Natural killer cell (primary cell): ENCODE measurements around the gene NOP9. TPM values are rescaled to one million over a fixed set of nuclear protein-coding genes. Genes with fewer than 3 reads are reported as not detected.
A peak's percentile ranks its signal among the peaks of the same experiment; 100 is the strongest.

Experiments used
- ATAC-seq, 3 donors: fragments of 150-1000 bp in 2 of 3; fragments of 200-7000 bp in 1 of 3; cut with Tn5 transposase; 1 replicate in 1 of 3; 2 replicates in 2 of 3; pipeline ENCODE4 v1.10.0; 2021; ENCODE audit warnings: mild to moderate bottlenecking in 2 of 3, moderate library complexity in 2 of 3
- DNase-seq, 2 donors: peaks; one replicate each; pipeline versions ENCODE4 v3.0.0 to v3.0.0-alpha.2; 2013 to 2021; ENCODE audit warnings: mixed read lengths in 1 of 2
- H3K27ac ChIP-seq: one replicate; pipeline ENCODE4 v1.5.1; 2013; ENCODE audit warnings: mild to moderate bottlenecking, low read length
- H3K27me3 ChIP-seq: one replicate; pipeline ENCODE4 v1.6.1; 2013; ENCODE audit warnings: low read length; ENCODE audit not compliant: control insufficient read depth, insufficient read depth
- H3K36me3 ChIP-seq: one replicate; pipeline ENCODE4 v1.6.1; 2013; ENCODE audit warnings: low read length; ENCODE audit not compliant: control insufficient read depth, insufficient read depth
- H3K4me1 ChIP-seq: one replicate; pipeline ENCODE4 v1.6.1; 2013; ENCODE audit warnings: low read length; ENCODE audit not compliant: control insufficient read depth, insufficient read depth
- H3K4me3 ChIP-seq: one replicate; pipeline ENCODE4 v1.5.1; 2013; ENCODE audit warnings: low read length
- H3K9me3 ChIP-seq: one replicate; pipeline ENCODE4 v1.6.1; 2013; ENCODE audit warnings: low read length; ENCODE audit not compliant: control insufficient read depth, insufficient read depth
- H3K27ac Mint-ChIP-seq, 2 donors: one replicate each; pipeline ENCODE4 v1.8.0; 2022; ENCODE audit warnings: mild to moderate bottlenecking in 2 of 2, mixed read lengths in 2 of 2, moderate library complexity in 1 of 2
- H3K27me3 Mint-ChIP-seq, 2 donors: one replicate each; pipeline ENCODE4 v1.8.0; 2022; ENCODE audit warnings: low read depth in 2 of 2, mixed read lengths in 2 of 2
- H3K36me3 Mint-ChIP-seq: one replicate; pipeline ENCODE4 v1.8.0; 2022; ENCODE audit warnings: mixed read lengths
- H3K4me1 Mint-ChIP-seq, 2 donors: one replicate each; pipeline ENCODE4 v1.8.0; 2022; ENCODE audit warnings: mixed read lengths in 2 of 2
- H3K4me3 Mint-ChIP-seq: one replicate; pipeline ENCODE4 v1.8.0; 2022; ENCODE audit warnings: mild to moderate bottlenecking, moderate library complexity, mixed read lengths
- H3K9me3 Mint-ChIP-seq, 2 donors: one replicate each; pipeline ENCODE4 v1.8.0; 2022; ENCODE audit warnings: mixed read lengths in 2 of 2
- WGBS: methylation state at CpG from one replicate; pipeline ENCODE4 v1.1.7; 2013; ENCODE audit warnings: missing lambda C conversion rate; ENCODE audit not compliant: insufficient coverage; 5-methylcytosine and 5-hydroxymethylcytosine counted together
- intact Hi-C: fragments of 100-400 bp; cut with micrococcal nuclease; formaldehyde crosslinking; loops from one replicate; pipeline ENCODE4 v1.14.2; 2022
- total RNA-seq, 4 donors: library from RNA; stranded (reverse); fragments of 120-200 nt in 1 of 4; gene quantifications; one replicate each; pipeline versions ENCODE4 v1.2.3 to v1.2.4, GENCODE V29; 2013 to 2022
- TF ChIP-seq, protein P1 (sequence below): fragments of 200-600 bp; IDR thresholded peaks from one replicate; pipeline ENCODE4 v1.8.0; 2022; ENCODE audit warnings: antibody characterized with exemption

NOP9 gene
- total RNA-seq, 3 donors from 2014 or later (not counting 1 experiment from before 2014, with no cell fraction given) = 34.9 to 47.8 (median 39.2) TPM

DNA sequence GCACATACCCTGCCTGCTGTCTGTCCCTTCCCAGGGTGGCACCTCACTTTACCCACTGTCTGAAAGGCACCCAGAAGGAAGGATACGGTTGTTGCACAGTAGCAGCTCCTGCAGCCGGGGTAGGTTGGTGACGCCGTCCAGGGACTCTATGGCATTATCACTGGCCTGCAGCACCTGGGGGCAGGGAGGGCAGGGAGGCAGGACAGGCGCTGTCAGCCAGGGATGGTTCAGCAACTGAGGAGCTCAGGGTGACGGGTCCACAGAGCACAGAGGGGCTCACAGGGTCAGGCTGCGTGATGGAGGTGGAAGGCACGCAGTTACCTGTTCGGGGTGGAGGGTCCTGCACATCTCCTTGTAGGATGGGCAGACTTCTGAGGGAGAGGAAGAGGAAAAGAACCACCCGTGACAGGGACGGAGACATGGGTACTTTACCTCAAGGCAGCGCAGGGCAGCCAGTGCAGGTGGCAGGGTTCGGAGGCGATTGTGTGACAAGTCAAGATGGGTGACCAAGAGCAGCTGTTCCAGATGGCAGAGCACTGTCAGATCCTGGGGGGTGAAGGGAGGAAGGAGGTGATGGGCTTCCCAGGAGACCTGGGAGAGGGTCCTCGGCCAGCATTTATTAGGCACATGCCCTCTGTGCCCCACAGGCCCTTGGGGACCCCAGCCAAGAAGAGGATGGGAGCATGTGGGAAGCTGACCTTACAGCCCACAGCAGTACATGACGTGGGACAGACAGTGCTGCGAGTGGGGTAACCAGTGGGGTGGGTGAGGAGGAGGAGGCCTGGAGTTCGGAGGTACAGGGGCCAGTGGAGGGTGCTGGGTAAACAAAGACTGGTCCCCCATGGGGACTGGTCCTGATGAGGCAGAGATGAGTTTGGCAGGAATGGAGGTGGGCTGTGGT, 33.1 kb upstream of the NOP9 start:
- Histone ChIP-seq H3K36me3 (peaks cover 29% of the 10 kb centered on the region), H3K4me1 (peaks cover 7% of the 10 kb centered on the region), H3K27me3 (no peaks in the 10 kb centered on the region), H3K9me3 (no peaks in the 10 kb centered on the region), H3K27ac (no peak overlapping the region), H3K4me3 (no peak overlapping the region)
- TF ChIP-seq, protein P1, sequence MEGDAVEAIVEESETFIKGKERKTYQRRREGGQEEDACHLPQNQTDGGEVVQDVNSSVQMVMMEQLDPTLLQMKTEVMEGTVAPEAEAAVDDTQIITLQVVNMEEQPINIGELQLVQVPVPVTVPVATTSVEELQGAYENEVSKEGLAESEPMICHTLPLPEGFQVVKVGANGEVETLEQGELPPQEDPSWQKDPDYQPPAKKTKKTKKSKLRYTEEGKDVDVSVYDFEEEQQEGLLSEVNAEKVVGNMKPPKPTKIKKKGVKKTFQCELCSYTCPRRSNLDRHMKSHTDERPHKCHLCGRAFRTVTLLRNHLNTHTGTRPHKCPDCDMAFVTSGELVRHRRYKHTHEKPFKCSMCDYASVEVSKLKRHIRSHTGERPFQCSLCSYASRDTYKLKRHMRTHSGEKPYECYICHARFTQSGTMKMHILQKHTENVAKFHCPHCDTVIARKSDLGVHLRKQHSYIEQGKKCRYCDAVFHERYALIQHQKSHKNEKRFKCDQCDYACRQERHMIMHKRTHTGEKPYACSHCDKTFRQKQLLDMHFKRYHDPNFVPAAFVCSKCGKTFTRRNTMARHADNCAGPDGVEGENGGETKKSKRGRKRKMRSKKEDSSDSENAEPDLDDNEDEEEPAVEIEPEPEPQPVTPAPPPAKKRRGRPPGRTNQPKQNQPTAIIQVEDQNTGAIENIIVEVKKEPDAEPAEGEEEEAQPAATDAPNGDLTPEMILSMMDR = no peak
- Mint-ChIP-seq H3K27ac (peak overlapping the region in 1 of 2 donors; percentile 6), H3K36me3 (peaks cover 11% of the 10 kb centered on the region), H3K4me3 (peak overlapping the region; percentile 3), H3K4me1 (peaks cover 11 to 15% of the 10 kb centered on the region in 2 donors), H3K27me3 (no peaks in the 10 kb centered on the region), H3K9me3 (no peaks in the 10 kb centered on the region)
- DNase-seq = no peak
- WGBS = 89% methylated on average over 18 of the region's 18 CpGs
- ATAC-seq = no peak
- intact Hi-C loops = no loop called here

DNA sequence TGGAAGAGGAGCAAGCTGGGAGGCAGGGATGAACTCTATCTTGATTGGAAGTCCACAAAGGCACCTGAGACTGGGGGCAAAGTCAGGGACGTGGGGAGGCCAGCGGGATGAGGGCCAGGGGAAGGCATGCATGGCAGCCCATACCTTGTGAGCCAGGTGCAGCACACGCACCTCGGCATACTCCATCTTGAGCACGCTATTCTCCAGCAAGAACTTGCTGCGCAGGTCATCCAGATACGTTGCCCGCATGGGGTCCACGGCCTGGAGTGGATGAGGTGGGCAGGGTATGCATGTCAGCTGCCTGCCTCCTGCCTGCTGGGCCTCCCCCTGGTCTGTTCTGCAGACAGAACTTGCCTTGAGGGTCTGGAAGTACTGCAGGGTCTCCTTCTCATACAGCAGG, 32.1 kb upstream of the NOP9 start:
- ATAC-seq (no peak), DNase-seq (no peak)
- peaks cover 11% of the 10 kb centered on the region for H3K36me3 Mint-ChIP-seq
- H3K9me3 Mint-ChIP-seq = no peaks in the 10 kb centered on the region
- H3K27me3 Mint-ChIP-seq = no peaks in the 10 kb centered on the region
- Histone ChIP-seq H3K36me3 (peaks cover 29% of the 10 kb centered on the region), H3K27ac (no peak overlapping the region), H3K4me1 (peaks cover 14% of the 10 kb centered on the region), H3K27me3 (no peaks in the 10 kb centered on the region), H3K9me3 (no peaks in the 10 kb centered on the region), H3K4me3 (no peak overlapping the region)
- H3K27ac Mint-ChIP-seq = peak overlapping the region in 1 of 2 donors; percentile 6
- over 99% methylated on average over 9 of the region's 9 CpGs for WGBS
- H3K4me3 Mint-ChIP-seq = peak overlapping the region; percentile 3
- TF ChIP-seq, protein P1 = no peak
- H3K4me1 Mint-ChIP-seq = peaks cover 20 to 24% of the 10 kb centered on the region in 2 donors
- intact Hi-C loops = no loop called here

DNA sequence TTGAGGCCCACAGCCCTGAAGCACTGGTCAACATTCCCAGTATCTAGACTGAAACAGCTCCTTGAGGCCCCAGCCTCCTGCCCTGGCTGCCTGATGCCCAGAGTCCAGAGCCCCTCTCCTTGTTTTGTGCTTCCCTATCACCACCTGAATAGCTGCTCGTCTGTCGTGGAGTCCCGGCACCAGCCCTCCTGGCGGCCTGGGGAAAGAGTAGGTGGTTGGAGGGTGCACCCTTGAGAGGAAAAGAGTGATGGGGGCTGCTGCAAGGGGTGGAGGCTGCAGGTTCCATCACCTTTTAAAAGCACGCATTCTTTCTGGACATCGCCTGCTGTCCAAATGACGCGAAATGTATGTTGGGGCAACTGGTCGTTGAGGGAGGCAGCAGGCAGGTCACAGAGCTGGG, 31.4 kb upstream of the NOP9 start:
- Histone ChIP-seq H3K9me3 (no peaks in the 10 kb centered on the region), H3K36me3 (peaks cover 29% of the 10 kb centered on the region), H3K4me1 (peaks cover 15% of the 10 kb centered on the region), H3K27me3 (no peaks in the 10 kb centered on the region), H3K27ac (no peak overlapping the region), H3K4me3 (no peak overlapping the region)
- no peak overlapping the region for H3K4me3 Mint-ChIP-seq
- peaks cover 11% of the 10 kb centered on the region for H3K36me3 Mint-ChIP-seq
- no peaks in the 10 kb centered on the region for H3K27me3 Mint-ChIP-seq
- TF ChIP-seq, protein P1 = no peak
- ATAC-seq (no peak), DNase-seq (no peak)
- H3K27ac Mint-ChIP-seq = no peak overlapping the region
- no peaks in the 10 kb centered on the region for H3K9me3 Mint-ChIP-seq
- WGBS = 98% methylated on average over 9 of the region's 9 CpGs
- H3K4me1 Mint-ChIP-seq = peaks cover 25 to 30% of the 10 kb centered on the region in 2 donors
- intact Hi-C loops = no loop called here
